ENCODE results near the gene SERTAD1. TPM values are rescaled to one million over a fixed set of nuclear protein-coding genes. Genes with fewer than 3 reads are reported as not detected.

Gene SERTAD1
- total and polyA plus RNA-seq, 2 of the 8 experiments (the other 6 are each of a cell fraction or from before 2014, with no cell fraction given), result 5.4 to 6.6 TPM

- TF ChIP-seq RNF2 (IDR thresholded peaks at IDR 0.05; ENCODE audit: borderline replicate concordance, low read depth, low read length, missing control alignments, poor library complexity, severe bottlenecking) (peak; percentile 21), EGR1 (IDR thresholded peaks at IDR 0.05; ENCODE audit: borderline replicate concordance, low read depth, low read length) (no peak), CBX8 (IDR thresholded peaks at IDR 0.05; ENCODE audit: borderline replicate concordance, low read depth, low read length) (no peak)
Measured at GRCh38 chr19:40466985-40467734, 41.4 kb upstream of the SERTAD1 start, which contains the start of gene SPTBN4 (continued).
